A673 (cell line): ENCODE data around the gene MYRIP.

Experiments
- CTCF ChIP-seq: fragments of 300-800, 200-600 bp; sonication (generic); conservative IDR thresholded peaks from 2 replicates; pipeline ENCODE4 v1.5.1; 2017; ENCODE audit warnings: low read depth, mild to moderate bottlenecking, antibody characterized with exemption, low read length, moderate library complexity, mixed read lengths
- EZH2 ChIP-seq: fragments of 200-600 bp; sonication (generic); IDR thresholded peaks from 2 replicates; pipeline ENCODE4 v1.6.1; 2017; ENCODE audit warnings: borderline replicate concordance, low read depth, mild to moderate bottlenecking, mixed read lengths, antibody characterized with exemption, low read length; ENCODE audit not compliant: poor library complexity, severe bottlenecking

GRCh38 chr3:40243056-40243455 lies 433.6 kb downstream of the MYRIP start:
- TF ChIP-seq CTCF (no peak), EZH2 (no peak)
